Mammary epithelial cell (primary cell): ENCODE data around the gene PDSS1.

Experiments
- CTCF ChIP-seq, 2 donors: IDR thresholded peaks in 1 of 2; conservative IDR thresholded peaks in 1 of 2; 2 replicates each; pipeline ENCODE4 v1.5.1; 2011 to 2012; ENCODE audit warnings: inconsistent platforms in 2 of 2, low read length in 2 of 2, mild to moderate bottlenecking in 2 of 2, control low read depth in 1 of 2, low read depth in 1 of 2; ENCODE audit not compliant: insufficient read depth in 1 of 2; ENCODE audit errors: extremely low read depth in 1 of 2
- EZH2 ChIP-seq: IDR thresholded peaks from 2 replicates; pipeline ENCODE4 v1.6.1; 2012; ENCODE audit warnings: low read length, inconsistent platforms, borderline replicate concordance

GRCh38 chr10:26727005-26727404 is 29.5 kb downstream of the PDSS1 start:
- TF ChIP-seq CTCF (conservative IDR thresholded peaks at IDR 0.05 in 1 of 2, IDR thresholded peaks at IDR 0.05 in 1 of 2; ENCODE audit: extremely low read depth in 1 of 2, insufficient read depth in 1 of 2, low read depth in 1 of 2, low read length in 2 of 2) (no peak), EZH2 (no peak)
